C4-2B (cell line): ENCODE data around the gene POLE4.

Experiments
- H3K27ac ChIP-seq: fragments of 450-650 bp; 2 replicates; pipeline ENCODE4 v1.5.1; 2017
- CTCF ChIP-seq: fragments of 450-650 bp; conservative IDR thresholded peaks from 2 replicates; pipeline ENCODE4 v1.5.1; 2017; ENCODE audit warnings: mild to moderate bottlenecking
- ZFX ChIP-seq: fragments of 450-650 bp; IDR thresholded peaks from 2 replicates; pipeline ENCODE4 v1.6.1; 2017

Gene POLE4

GRCh38 chr2:74982577-74982976 is 24.1 kb downstream of the POLE4 start:
- no peak overlapping the region for H3K27ac ChIP-seq
- TF ChIP-seq ZFX (no peak), CTCF (peak; percentile 20)

- H3K27ac ChIP-seq, result no peak overlapping the region
- TF ChIP-seq CTCF (no peak), ZFX (no peak)
Observed at GRCh38 chr2:74983631-74984392, 25.4 kb downstream of the POLE4 start.

- TF ChIP-seq ZFX (no peak), CTCF (no peak)
- H3K27ac ChIP-seq, result no peak overlapping the region
Observed at GRCh38 chr2:74984947-74985637, 26.6 kb downstream of the POLE4 start.

GRCh38 chr2:74985978-74986609 is 27.7 kb downstream of the POLE4 start:
- TF ChIP-seq ZFX, result no peak
- no peak for TF ChIP-seq CTCF
- no peak overlapping the region for H3K27ac ChIP-seq

GRCh38 chr2:74991977-74992376 is 33.5 kb downstream of the POLE4 start:
- H3K27ac ChIP-seq, result no peak overlapping the region
- TF ChIP-seq ZFX (no peak), CTCF (no peak)

- no peak for TF ChIP-seq CTCF
- H3K27ac ChIP-seq, result no peak overlapping the region
Observed at GRCh38 chr2:74999468-74999867, 41.0 kb downstream of the POLE4 start.

- TF ChIP-seq ZFX, result no peak
- TF ChIP-seq CTCF, result no peak
- no peak overlapping the region for H3K27ac ChIP-seq
Observed at GRCh38 chr2:75002007-75002406, 43.6 kb downstream of the POLE4 start.
